Dedifferentiated amniotic fluid mesenchymal stem cell (primary cell): ENCODE measurements around the gene MACROD2.

ENCODE experiments used
- DNase-seq: peaks from one replicate; pipeline ENCODE4 v3.0.0-alpha.2; 2016; ENCODE audit errors: extremely low spot score

Gene MACROD2

GRCh38 chr20:15440049-15440820 lies 1444.9 kb downstream of the MACROD2 start:
- no peak for DNase-seq

GRCh38 chr20:15445056-15445840 lies 1449.9 kb downstream of the MACROD2 start:
- DNase-seq = no peak

GRCh38 chr20:15446373-15446772 lies 1451.1 kb downstream of the MACROD2 start:
- DNase-seq = no peak

- DNase-seq = no peak
These were observed 1452.2 kb downstream of the MACROD2 start for GRCh38 chr20:15447549-15447948.

- DNase-seq = no peak
These were observed 1453.7 kb downstream of the MACROD2 start for GRCh38 chr20:15449061-15449460.

- DNase-seq = no peak
These were observed 1455.9 kb downstream of the MACROD2 start for GRCh38 chr20:15451241-15451640.

- no peak for DNase-seq
These were observed 1460.0 kb downstream of the MACROD2 start for GRCh38 chr20:15455279-15455678.

GRCh38 chr20:15461938-15462337 lies 1466.6 kb downstream of the MACROD2 start:
- DNase-seq = no peak

GRCh38 chr20:15475483-15475882 lies 1480.2 kb downstream of the MACROD2 start:
- DNase-seq = no peak

GRCh38 chr20:15476186-15476585 lies 1480.9 kb downstream of the MACROD2 start:
- DNase-seq = no peak

GRCh38 chr20:15476781-15477180 lies 1481.5 kb downstream of the MACROD2 start:
- no peak for DNase-seq

- no peak for DNase-seq
These were observed 1487.2 kb downstream of the MACROD2 start for GRCh38 chr20:15482525-15482924.

- DNase-seq = no peak
These were observed 1490.2 kb downstream of the MACROD2 start for GRCh38 chr20:15485519-15485918.

- DNase-seq = no peak
These were observed 1491.7 kb downstream of the MACROD2 start for GRCh38 chr20:15487030-15487429.

- no peak for DNase-seq
These were observed 1492.4 kb downstream of the MACROD2 start for GRCh38 chr20:15487682-15488081.

GRCh38 chr20:15491575-15491974 lies 1496.3 kb downstream of the MACROD2 start:
- no peak for DNase-seq

- DNase-seq = no peak
These were observed 1499.5 kb downstream of the MACROD2 start for GRCh38 chr20:15494851-15495250.

GRCh38 chr20:15496501-15497039 lies 1501.3 kb downstream of the MACROD2 start:
- DNase-seq = no peak

- DNase-seq = no peak
These were observed 1503.6 kb downstream of the MACROD2 start for GRCh38 chr20:15498926-15499325.

- DNase-seq = no peak
These were observed 1511.0 kb downstream of the MACROD2 start for GRCh38 chr20:15506311-15506710.

- DNase-seq = no peak
These were observed 1511.8 kb downstream of the MACROD2 start for GRCh38 chr20:15507151-15507550.

- no peak for DNase-seq
These were observed 1516.2 kb downstream of the MACROD2 start for GRCh38 chr20:15511551-15511950.

- DNase-seq = no peak
These were observed 1517.6 kb downstream of the MACROD2 start for GRCh38 chr20:15512916-15513315.
